HG02759 (cell line): ENCODE measurements around the gene SLC28A1.

Experiments used
- ATAC-seq: cut with Tn5 transposase; IDR thresholded peaks from one replicate; pipeline ENCODE4 v1.9.1; 2021; ENCODE audit warnings: mild to moderate bottlenecking, moderate library complexity; ENCODE audit not compliant: unreplicated experiment

Gene SLC28A1

GRCh38 chr15:84960391-84961113, 76.1 kb downstream of the SLC28A1 start:
- ATAC-seq: no peak

- ATAC-seq: no peak
Measured at GRCh38 chr15:84961114-84961452, 76.6 kb downstream of the SLC28A1 start.

- ATAC-seq: no peak
Measured at GRCh38 chr15:84961707-84962106, 77.2 kb downstream of the SLC28A1 start.

GRCh38 chr15:84962955-84963354, 78.5 kb downstream of the SLC28A1 start:
- no peak for ATAC-seq

GRCh38 chr15:84967380-84967779, 82.9 kb downstream of the SLC28A1 start:
- no peak for ATAC-seq

GRCh38 chr15:84968301-84968700, 83.8 kb downstream of the SLC28A1 start:
- no peak for ATAC-seq

- ATAC-seq: no peak
Measured at GRCh38 chr15:84969257-84969656, 84.8 kb downstream of the SLC28A1 start.

GRCh38 chr15:84970843-84971242, 86.4 kb downstream of the SLC28A1 start:
- ATAC-seq: no peak

- ATAC-seq: no peak
Measured at GRCh38 chr15:84973492-84974460, 89.3 kb downstream of the SLC28A1 start.

- no peak for ATAC-seq
Measured at GRCh38 chr15:84975871-84976351, 91.4 kb downstream of the SLC28A1 start.

GRCh38 chr15:84976746-84977345, 92.4 kb downstream of the SLC28A1 start:
- no peak for ATAC-seq

GRCh38 chr15:84979651-84980050, 95.2 kb downstream of the SLC28A1 start:
- ATAC-seq: no peak

- peak; percentile 52 for ATAC-seq
Measured at GRCh38 chr15:84980196-84981053, 96.0 kb downstream of the SLC28A1 start.

GRCh38 chr15:84981054-84981710, 96.7 kb downstream of the SLC28A1 start:
- ATAC-seq: peak; percentile 60

- ATAC-seq: peak; percentile 27
Measured at GRCh38 chr15:84981711-84982300, 97.3 kb downstream of the SLC28A1 start, which contains the start of gene PDE8A. Gene PDE8A, plus strand, starts transcription at chr15:84981856. Its CDS starts 307 bp downstream, at chr15:84982163.

- no peak for ATAC-seq
Measured at GRCh38 chr15:84982301-84982920, 97.9 kb downstream of the SLC28A1 start.

- no peak for ATAC-seq
Measured at GRCh38 chr15:84983294-84983693, 98.8 kb downstream of the SLC28A1 start.

- ATAC-seq: no peak
Measured at GRCh38 chr15:84983711-84984110, 99.2 kb downstream of the SLC28A1 start.

- no peak for ATAC-seq
Measured at GRCh38 chr15:84985158-84985557, 100.7 kb downstream of the SLC28A1 start.
